Mesenchymal stem cell (in vitro differentiated cells and primary cell): Measurements from ENCODE around the gene CYB561A3.
A peak's percentile ranks its signal among the peaks of the same experiment; 100 is the strongest.

ENCODE experiments used
- DNase-seq: peaks from one replicate; pipeline ENCODE4 v3.0.0-alpha.2; 2013
- H2AFZ ChIP-seq: one replicate; pipeline ENCODE4 v1.6.1; 2013; ENCODE audit warnings: low read depth, mild to moderate bottlenecking, control low read depth, inconsistent platforms, low read length, moderate library complexity
- H2AK5ac ChIP-seq: 2 replicates; pipeline ENCODE4 v1.6.1; 2013; ENCODE audit warnings: low read length, moderate library complexity, mild to moderate bottlenecking, inconsistent platforms; ENCODE audit not compliant: severe bottlenecking
- H2BK120ac ChIP-seq: one replicate; pipeline ENCODE4 v1.6.1; 2013; ENCODE audit warnings: low read depth, mild to moderate bottlenecking, inconsistent platforms, low read length, moderate library complexity
- H2BK12ac ChIP-seq, 2 experiments: one replicate each; pipeline ENCODE4 v1.6.1; 2013; ENCODE audit warnings: inconsistent platforms in 2 of 2, low read length in 2 of 2, mild to moderate bottlenecking in 2 of 2, moderate library complexity in 2 of 2, control low read depth in 1 of 2
- H2BK15ac ChIP-seq: one replicate; pipeline ENCODE4 v1.6.1; 2013; ENCODE audit warnings: mild to moderate bottlenecking, low read depth, inconsistent platforms; ENCODE audit not compliant: poor library complexity, severe bottlenecking
- H2BK5ac ChIP-seq: 2 replicates; pipeline ENCODE4 v1.6.1; 2013; ENCODE audit warnings: low read depth, mild to moderate bottlenecking, low read length, control low read depth, inconsistent platforms; ENCODE audit not compliant: poor library complexity, severe bottlenecking
- H3K14ac ChIP-seq, 2 experiments: one replicate each; pipeline ENCODE4 v1.6.1; 2013; ENCODE audit warnings: inconsistent platforms in 2 of 2, low read length in 2 of 2, control low read depth in 1 of 2, mild to moderate bottlenecking in 1 of 2, moderate library complexity in 1 of 2
- H3K18ac ChIP-seq, 2 experiments: one replicate each; pipeline ENCODE4 v1.6.1; 2013; ENCODE audit warnings: inconsistent platforms in 2 of 2, low read length in 2 of 2, control low read depth in 1 of 2, low read depth in 1 of 2, mild to moderate bottlenecking in 1 of 2
- H3K23ac ChIP-seq, 2 experiments: one replicate each; pipeline ENCODE4 v1.6.1; 2013; ENCODE audit warnings: inconsistent platforms in 2 of 2, low read length in 2 of 2, mild to moderate bottlenecking in 2 of 2, moderate library complexity in 2 of 2, control low read depth in 1 of 2
- H3K27ac ChIP-seq: 2 replicates; pipeline ENCODE4 v1.5.1; 2013; ENCODE audit warnings: mild to moderate bottlenecking, moderate library complexity, low read length, control low read depth, inconsistent platforms; ENCODE audit not compliant: poor library complexity, severe bottlenecking
- H3K27me3 ChIP-seq, 2 experiments: 2 replicates each; pipeline versions ENCODE4 v1.6.1 to v1.7.0; 2013; ENCODE audit warnings: low read length in 2 of 2, mild to moderate bottlenecking in 2 of 2, moderate library complexity in 2 of 2, control low read depth in 1 of 2, inconsistent platforms in 1 of 2; ENCODE audit not compliant: control insufficient read depth in 1 of 2, insufficient read depth in 1 of 2
- H3K36me3 ChIP-seq, 2 experiments: 2 replicates each; pipeline versions ENCODE4 v1.6.1 to v1.7.0; 2013; ENCODE audit warnings: low read length in 2 of 2, control low read depth in 1 of 2, inconsistent platforms in 1 of 2, low read depth in 1 of 2, mild to moderate bottlenecking in 1 of 2; ENCODE audit not compliant: insufficient read depth in 2 of 2, control insufficient read depth in 1 of 2
- H3K4ac ChIP-seq, 2 experiments: one replicate each; pipeline ENCODE4 v1.6.1; 2013; ENCODE audit warnings: inconsistent platforms in 2 of 2, low read length in 2 of 2, mild to moderate bottlenecking in 2 of 2, moderate library complexity in 2 of 2, control low read depth in 1 of 2, low read depth in 1 of 2
- H3K4me1 ChIP-seq: 2 replicates; pipeline ENCODE4 v1.6.1; 2013; ENCODE audit warnings: low read depth, low read length, control low read depth; ENCODE audit not compliant: control insufficient read depth, insufficient read depth
- H3K4me2 ChIP-seq: 2 replicates; pipeline ENCODE4 v1.6.1; 2013; ENCODE audit warnings: low read length, mild to moderate bottlenecking, inconsistent platforms; ENCODE audit not compliant: poor library complexity, severe bottlenecking
- H3K4me3 ChIP-seq, 2 experiments: 2 replicates each; pipeline versions ENCODE4 v1.5.1 to v1.7.0; 2013; ENCODE audit warnings: low read length in 2 of 2, mild to moderate bottlenecking in 2 of 2, control low read depth in 1 of 2, low read depth in 1 of 2; ENCODE audit not compliant: insufficient read depth in 1 of 2
- H3K79me1 ChIP-seq: replicated peaks from 2 replicates; pipeline ENCODE4 v1.6.1; 2013; ENCODE audit warnings: mild to moderate bottlenecking, control low read depth, low read length, inconsistent platforms; ENCODE audit not compliant: poor library complexity, severe bottlenecking
- H3K9ac ChIP-seq: 2 replicates; pipeline ENCODE4 v1.7.0; 2013; ENCODE audit warnings: mild to moderate bottlenecking, low read length, moderate library complexity
- H3K9me3 ChIP-seq: 2 replicates; pipeline ENCODE4 v1.7.0; 2013; ENCODE audit warnings: mild to moderate bottlenecking, low read length; ENCODE audit not compliant: control insufficient read depth
- H4K8ac ChIP-seq: one replicate; pipeline ENCODE4 v1.6.1; 2013; ENCODE audit warnings: inconsistent platforms, mild to moderate bottlenecking, low read length, moderate library complexity
- H4K91ac ChIP-seq: one replicate; pipeline ENCODE4 v1.6.1; 2013; ENCODE audit warnings: mild to moderate bottlenecking, low read length, inconsistent platforms
- WGBS: methylation state at CpG from one replicate; pipeline ENCODE4 v1.1.7; 2013; ENCODE audit warnings: mixed read lengths; 5-methylcytosine and 5-hydroxymethylcytosine counted together

The CYB561A3 gene

DNA sequence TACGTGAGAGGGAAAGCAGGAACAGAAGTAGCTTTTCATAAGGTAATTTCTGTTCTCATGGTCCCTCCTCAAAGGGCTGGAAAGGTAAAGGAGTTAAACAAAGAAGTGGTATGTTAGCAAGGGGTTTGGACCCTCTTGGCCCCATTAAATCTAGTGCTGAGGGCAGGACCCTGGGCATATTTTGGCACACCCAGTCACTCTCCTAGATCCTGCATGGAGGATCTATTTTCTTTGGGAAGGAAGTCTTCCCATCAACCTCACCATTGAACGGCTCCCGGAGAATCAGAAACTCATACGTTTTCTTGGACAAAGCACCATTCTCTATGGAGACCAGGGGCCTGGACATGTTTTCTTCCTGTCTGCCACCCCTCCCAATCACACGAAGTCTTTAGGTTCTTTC lies 42.4 kb upstream of the CYB561A3 start:
- DNase-seq, result no peak
- Histone ChIP-seq H3K14ac (no peak overlapping the region), H3K4me2 (no peak overlapping the region), H3K4me1 (no peaks in the 10 kb centered on the region), H3K4ac (no peak overlapping the region), H3K36me3 (peaks cover 36 to 91% of the 10 kb centered on the region in 2 experiments), H3K79me1 (peaks cover 25% of the 10 kb centered on the region), H3K27me3 (no peaks in the 10 kb centered on the region), H3K27ac (peak overlapping the region; percentile 3), H3K23ac (no peak overlapping the region), H2AK5ac (no peak overlapping the region), H4K91ac (no peak overlapping the region), H2BK5ac (no peak overlapping the region), H3K9ac (no peak overlapping the region), H2BK12ac (no peak overlapping the region), H2BK15ac (no peak overlapping the region), H2AFZ (no peak overlapping the region), H3K9me3 (no peaks in the 10 kb centered on the region), H3K4me3 (no peak overlapping the region), H2BK120ac (no peak overlapping the region), H4K8ac (no peak overlapping the region), H3K18ac (no peak overlapping the region)
- 98% methylated on average over 5 of the region's 5 CpGs for WGBS

DNA sequence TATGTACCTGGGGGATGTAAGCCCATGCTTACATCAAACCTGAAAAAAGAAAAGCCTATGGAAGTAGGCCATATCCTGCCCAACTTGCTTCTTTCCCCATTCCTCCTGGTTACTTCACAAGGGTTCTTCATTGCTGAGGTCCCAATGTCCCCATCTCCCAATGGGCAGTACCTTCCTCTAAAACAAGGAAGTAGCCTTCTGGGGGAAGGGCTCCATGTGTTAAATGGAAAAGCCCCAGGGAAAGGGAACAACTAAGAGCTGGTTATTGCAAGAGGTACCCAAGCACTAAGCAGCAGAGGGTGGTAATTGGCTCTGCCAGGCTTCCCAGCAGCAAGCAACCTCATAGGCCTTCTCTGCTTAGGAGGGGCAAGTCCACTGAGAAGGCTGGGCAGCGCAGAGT lies 42.0 kb upstream of the CYB561A3 start:
- no peak overlapping the region for H2AK5ac ChIP-seq

DNA sequence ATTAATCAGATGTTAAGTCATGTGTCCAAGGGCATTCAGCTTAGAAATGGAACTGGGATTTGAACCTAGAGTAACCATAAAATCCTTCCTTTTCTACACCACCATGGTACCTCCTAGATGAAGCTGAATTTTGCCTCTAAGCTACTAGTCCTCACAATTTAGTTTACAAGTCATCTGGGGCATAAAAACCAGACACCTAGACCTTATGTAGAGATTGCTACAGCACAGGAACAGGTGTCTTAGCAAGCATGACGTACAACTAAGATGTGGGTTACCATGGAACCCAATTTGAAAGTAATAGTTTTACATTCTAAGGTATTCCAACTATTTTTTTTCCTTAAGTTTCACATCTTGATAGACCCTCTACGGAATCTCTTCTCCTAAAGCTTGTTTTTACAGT lies 39.9 kb upstream of the CYB561A3 start:
- Histone ChIP-seq H3K23ac (no peak overlapping the region), H3K9me3 (no peaks in the 10 kb centered on the region), H3K18ac (no peak overlapping the region), H2BK12ac (no peak overlapping the region), H2BK5ac (no peak overlapping the region), H2AFZ (no peak overlapping the region), H4K8ac (no peak overlapping the region), H3K14ac (no peak overlapping the region), H3K9ac (no peak overlapping the region), H2BK120ac (no peak overlapping the region), H3K79me1 (peaks cover 16% of the 10 kb centered on the region), H3K4ac (no peak overlapping the region), H3K36me3 (peaks cover 30 to 84% of the 10 kb centered on the region in 2 experiments), H2BK15ac (no peak overlapping the region), H2AK5ac (no peak overlapping the region), H3K4me3 (no peak overlapping the region), H3K4me1 (no peaks in the 10 kb centered on the region), H3K27me3 (no peaks in the 10 kb centered on the region), H3K4me2 (no peak overlapping the region), H4K91ac (no peak overlapping the region), H3K27ac (no peak overlapping the region)
- WGBS, result over 99% methylated on average over 2 of the region's 2 CpGs
- no peak for DNase-seq

More for the DNA sequence above, 42.0 kb upstream of the CYB561A3 start:
- no peak overlapping the region for H2BK12ac ChIP-seq
- H2BK15ac ChIP-seq, result no peak overlapping the region
- H3K79me1 ChIP-seq, result peaks cover 25% of the 10 kb centered on the region
- H3K14ac ChIP-seq, result no peak overlapping the region
- no peak overlapping the region for H2BK5ac ChIP-seq
- peak overlapping the region; percentile 24 for H3K27ac ChIP-seq
- H2AFZ ChIP-seq, result no peak overlapping the region
- no peaks in the 10 kb centered on the region for H3K27me3 ChIP-seq
- H2BK120ac ChIP-seq, result no peak overlapping the region
- peaks cover 32 to 89% of the 10 kb centered on the region in 2 experiments for H3K36me3 ChIP-seq
- H3K4me3 ChIP-seq, result no peak overlapping the region
- no peak overlapping the region for H3K18ac ChIP-seq
- no peak overlapping the region for H4K91ac ChIP-seq
- H3K4ac ChIP-seq, result no peak overlapping the region
- H3K9ac ChIP-seq, result no peak overlapping the region
- no peaks in the 10 kb centered on the region for H3K9me3 ChIP-seq
- H3K4me2 ChIP-seq, result no peak overlapping the region
- H4K8ac ChIP-seq, result no peak overlapping the region
- H3K4me1 ChIP-seq, result no peaks in the 10 kb centered on the region
- DNase-seq, result no peak
- WGBS, result 96% methylated on average over 1 of the region's 1 CpG
- H3K23ac ChIP-seq, result no peak overlapping the region

DNA sequence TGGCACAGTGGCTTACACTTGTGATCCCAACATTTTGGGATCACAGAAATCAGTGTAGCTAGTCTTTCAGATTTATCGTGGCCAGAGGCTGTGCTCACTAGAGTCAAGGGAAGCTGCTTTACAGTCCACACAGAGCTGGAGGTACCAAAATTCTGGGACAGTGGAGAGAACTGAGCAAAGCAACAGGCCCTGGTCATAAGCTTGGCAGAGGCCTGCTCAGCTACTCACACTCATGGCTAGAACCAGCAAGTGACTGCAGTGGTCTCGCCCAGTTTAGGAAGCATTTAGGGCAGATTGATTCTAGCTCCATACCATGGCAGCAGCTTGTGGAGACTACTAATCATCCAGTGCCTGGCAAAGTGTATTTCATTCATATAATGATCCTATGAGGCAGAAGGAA lies 39.5 kb upstream of the CYB561A3 start:
- WGBS, result 99% methylated on average over 2 of the region's 2 CpGs
- H2BK15ac ChIP-seq, result no peak overlapping the region

More for the DNA sequence above, 39.5 kb upstream of the CYB561A3 start:
- no peak overlapping the region for H4K91ac ChIP-seq
- no peak overlapping the region for H3K23ac ChIP-seq
- peaks cover 30 to 80% of the 10 kb centered on the region in 2 experiments for H3K36me3 ChIP-seq
- no peak overlapping the region for H3K14ac ChIP-seq
- H3K4me2 ChIP-seq, result no peak overlapping the region
- H2BK120ac ChIP-seq, result no peak overlapping the region
- no peak overlapping the region for H2BK12ac ChIP-seq
- DNase-seq, result no peak
- H4K8ac ChIP-seq, result no peak overlapping the region
- peaks cover 19% of the 10 kb centered on the region for H3K79me1 ChIP-seq
- H2BK5ac ChIP-seq, result no peak overlapping the region
- no peak overlapping the region for H3K27ac ChIP-seq
- H2AK5ac ChIP-seq, result no peak overlapping the region
- H3K4ac ChIP-seq, result no peak overlapping the region
- no peak overlapping the region for H3K4me3 ChIP-seq
- H2AFZ ChIP-seq, result no peak overlapping the region
- no peaks in the 10 kb centered on the region for H3K27me3 ChIP-seq
- H3K18ac ChIP-seq, result no peak overlapping the region
- no peaks in the 10 kb centered on the region for H3K9me3 ChIP-seq
- no peaks in the 10 kb centered on the region for H3K4me1 ChIP-seq
- no peak overlapping the region for H3K9ac ChIP-seq
